HFFc6 (cell line): ENCODE results near the gene PTER. TPM values are rescaled to one million over a fixed set of nuclear protein-coding genes. Genes with fewer than 3 reads are reported as not detected.
A peak's percentile ranks its signal among the peaks of the same experiment; 100 is the strongest.

Experiments
- DNase-seq: peaks from one replicate; pipeline ENCODE4 v3.0.0-alpha.2; 2018
- H3K27ac Mint-ChIP-seq: 2 replicates; pipeline ENCODE4 v1.8.0; 2020; ENCODE audit warnings: mild to moderate bottlenecking, mixed read lengths
- H3K27me3 Mint-ChIP-seq: 2 replicates; pipeline ENCODE4 v1.8.0; 2021; ENCODE audit warnings: mild to moderate bottlenecking, moderate library complexity, mixed read lengths; ENCODE audit not compliant: insufficient read depth
- H3K36me3 Mint-ChIP-seq: 2 replicates; pipeline ENCODE4 v1.8.0; 2021; ENCODE audit warnings: low read depth, mixed read lengths
- H3K4me1 Mint-ChIP-seq: 2 replicates; pipeline ENCODE4 v1.8.0; 2020; ENCODE audit warnings: low read depth, mixed read lengths
- H3K4me3 Mint-ChIP-seq: 2 replicates; pipeline ENCODE4 v1.8.0; 2020; ENCODE audit warnings: mild to moderate bottlenecking, moderate library complexity, mixed read lengths
- H3K9me3 Mint-ChIP-seq: 2 replicates; pipeline ENCODE4 v1.8.0; 2020; ENCODE audit warnings: mild to moderate bottlenecking, mixed read lengths
- CTCF ChIP-seq: fragments of 200-600 bp; sonication (generic); IDR thresholded peaks from 2 replicates; pipeline ENCODE4 v1.5.0; 2021; ENCODE audit warnings: antibody characterized with exemption, mild to moderate bottlenecking
- total RNA-seq, 6 experiments: library from RNA; stranded (reverse); fragmentation: NEBNext Ultra II Directional; extraction: Animal tissue kit (Norgen Biotek cat#: 25700); gene quantifications; 2 replicates in 1 of 6; 3 replicates in 5 of 6; pipeline ENCODE4 v1.2.3, GENCODE V29; 2021

Gene PTER
- total RNA-seq, 6 experiments from 2014 or later, result 0.47 to 4.7 (median 3.0) TPM

- no peak overlapping the region for H3K4me3 Mint-ChIP-seq
- peaks cover 6% of the 10 kb centered on the region for H3K4me1 Mint-ChIP-seq
- H3K27ac Mint-ChIP-seq, result no peak overlapping the region
- peaks cover 40% of the 10 kb centered on the region for H3K27me3 Mint-ChIP-seq
- 0 out of 2 replicates have a peak, but pooled peaks cover 3% of the 10 kb centered on the region for H3K36me3 Mint-ChIP-seq
- DNase-seq, result no peak
- no peaks in the 10 kb centered on the region for H3K9me3 Mint-ChIP-seq
- TF ChIP-seq CTCF, result no peak
These were observed 84.1 kb downstream of the PTER start for GRCh38 chr10:16520900-16521299.

GRCh38 chr10:16521311-16522016 is 84.7 kb downstream of the PTER start, which contains the start of gene C1QL3:
Gene C1QL3, minus strand, starts transcription at chr10:16521879. Its CDS starts 814 bp downstream, at chr10:16521065.
- Mint-ChIP-seq H3K4me1 (peaks cover 6% of the 10 kb centered on the region), H3K9me3 (no peaks in the 10 kb centered on the region), H3K36me3 (0 out of 2 replicates have a peak, but pooled peaks cover 3% of the 10 kb centered on the region), H3K4me3 (peak within 1 kb of the TSS; percentile 65), H3K27me3 (peaks cover 42% of the 10 kb centered on the region), H3K27ac (no peak within 1 kb of the TSS)
- TF ChIP-seq CTCF, result no peak
- no peak for DNase-seq

GRCh38 chr10:16527452-16527851 is 90.6 kb downstream of the PTER start:
- TF ChIP-seq CTCF, result no peak
- H3K9me3 Mint-ChIP-seq, result no peaks in the 10 kb centered on the region
- H3K36me3 Mint-ChIP-seq, result no peaks in the 10 kb centered on the region
- no peak for DNase-seq
- no peak overlapping the region for H3K27ac Mint-ChIP-seq
- no peaks in the 10 kb centered on the region for H3K4me1 Mint-ChIP-seq
- H3K4me3 Mint-ChIP-seq, result no peak overlapping the region
- peaks cover 29% of the 10 kb centered on the region for H3K27me3 Mint-ChIP-seq

GRCh38 chr10:16529853-16530252 is 93.0 kb downstream of the PTER start:
- Mint-ChIP-seq H3K9me3 (no peaks in the 10 kb centered on the region), H3K27me3 (peaks cover 9% of the 10 kb centered on the region), H3K4me3 (no peak overlapping the region), H3K27ac (no peak overlapping the region), H3K4me1 (no peaks in the 10 kb centered on the region), H3K36me3 (no peaks in the 10 kb centered on the region)
- DNase-seq, result no peak
- TF ChIP-seq CTCF, result no peak

- Mint-ChIP-seq H3K4me3 (no peak overlapping the region), H3K36me3 (no peaks in the 10 kb centered on the region), H3K27me3 (peaks cover 3% of the 10 kb centered on the region), H3K4me1 (no peaks in the 10 kb centered on the region), H3K9me3 (no peaks in the 10 kb centered on the region), H3K27ac (no peak overlapping the region)
- TF ChIP-seq CTCF, result no peak
- no peak for DNase-seq
These were observed 99.3 kb downstream of the PTER start for GRCh38 chr10:16536155-16536554.
